ENCODE data around the gene CCDC158.
"Not testable (repeated sequence)": the region's sequence is repeated elsewhere in the genome, so short reads cannot be mapped to it uniquely, and the experiment has no call there.

The CCDC158 gene

GRCh38 chr4:76307660-76308014, 113.3 kb downstream of the CCDC158 start:
- DNase-seq, result no peak

GRCh38 chr4:76306882-76307659, 113.9 kb downstream of the CCDC158 start:
- no peak for DNase-seq

DNA sequence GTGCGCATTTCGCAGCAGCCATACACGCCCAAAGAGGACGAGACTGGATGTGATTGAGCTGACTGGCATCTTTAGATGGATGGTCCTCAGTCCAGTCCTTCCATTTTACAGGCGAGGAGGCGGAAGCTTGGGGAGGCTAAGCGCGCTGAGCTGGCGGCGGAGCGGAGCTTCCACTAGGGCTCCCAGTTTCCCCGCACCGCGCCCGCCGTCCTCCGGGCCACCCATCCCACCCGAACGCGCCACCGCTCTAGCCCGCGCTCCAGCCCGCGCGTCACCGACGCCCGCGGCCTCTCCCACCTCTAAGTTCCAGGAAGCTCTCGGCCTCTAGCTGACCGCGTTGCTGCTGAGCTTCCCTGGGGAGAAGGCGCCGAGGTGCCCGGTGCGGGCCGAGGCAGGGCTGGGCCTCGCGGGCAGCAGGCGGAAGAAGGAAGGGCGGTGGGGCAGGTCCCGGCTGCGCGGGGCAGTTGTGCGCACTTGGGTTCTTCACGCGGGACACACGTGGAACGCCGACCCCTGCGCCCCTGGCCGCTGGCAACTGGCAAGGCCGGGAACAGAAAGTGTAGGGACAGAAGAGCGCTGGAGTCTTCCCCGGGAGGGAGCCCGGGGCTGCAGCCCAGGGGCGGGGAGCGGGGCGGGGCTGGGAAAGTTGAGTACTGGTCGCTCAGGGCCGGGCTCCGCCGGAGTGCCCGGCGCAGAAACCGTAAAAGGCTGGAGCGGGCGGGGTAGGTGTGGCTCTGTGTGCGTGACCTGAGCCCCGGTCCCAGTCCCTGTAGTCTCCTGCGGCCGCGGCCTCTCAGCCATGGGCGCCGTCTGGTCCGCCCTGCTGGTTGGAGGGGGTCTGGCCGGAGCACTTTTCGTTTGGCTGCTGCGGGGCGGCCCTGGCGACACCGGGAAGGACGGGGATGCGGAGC, 114.7 kb downstream of the CCDC158 start, which contains the start of gene STBD1:
Gene STBD1 (plus strand): TSS at position 763 of the 911 bp plus-strand sequence. CDS start 37 bp downstream, at position 800.
- DNase-seq, result peak; percentile 2 to 3

- DNase-seq, result no peak
Measured at GRCh38 chr4:76305033-76305687, 115.8 kb downstream of the CCDC158 start.

DNA sequence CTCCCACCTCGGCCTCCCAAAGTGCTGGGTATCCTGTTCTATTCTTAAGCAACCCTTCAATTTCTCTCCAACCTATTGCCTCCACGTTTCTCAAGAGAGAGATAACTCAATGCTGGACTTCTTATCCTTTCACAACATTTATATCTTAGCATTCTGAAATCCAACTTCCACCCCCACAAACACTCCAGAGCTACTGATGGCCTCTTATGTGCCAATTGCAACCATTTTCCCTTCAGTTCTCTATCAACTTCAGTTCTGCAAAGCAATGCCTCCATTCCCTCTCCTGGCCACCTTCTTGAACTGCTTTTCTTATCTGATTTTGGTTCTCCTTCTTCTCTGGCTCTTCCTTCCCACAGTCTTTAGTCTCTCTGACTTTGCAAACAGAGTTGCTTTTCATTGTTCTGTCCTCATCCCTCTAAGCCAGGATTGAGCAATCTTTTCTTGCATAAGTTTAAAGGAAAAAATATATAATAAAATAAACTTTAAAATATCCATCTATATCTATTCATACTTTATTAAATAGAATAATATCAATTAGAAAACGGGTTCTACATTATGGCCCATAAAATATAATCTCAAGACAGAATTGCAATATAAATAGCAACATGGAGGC, 118.0 kb downstream of the CCDC158 start:
- no peak for DNase-seq

- no peak for DNase-seq
Measured at GRCh38 chr4:76301775-76302162, 119.2 kb downstream of the CCDC158 start.

- DNase-seq, result no peak
Measured at GRCh38 chr4:76301068-76301774, 119.7 kb downstream of the CCDC158 start.

DNA sequence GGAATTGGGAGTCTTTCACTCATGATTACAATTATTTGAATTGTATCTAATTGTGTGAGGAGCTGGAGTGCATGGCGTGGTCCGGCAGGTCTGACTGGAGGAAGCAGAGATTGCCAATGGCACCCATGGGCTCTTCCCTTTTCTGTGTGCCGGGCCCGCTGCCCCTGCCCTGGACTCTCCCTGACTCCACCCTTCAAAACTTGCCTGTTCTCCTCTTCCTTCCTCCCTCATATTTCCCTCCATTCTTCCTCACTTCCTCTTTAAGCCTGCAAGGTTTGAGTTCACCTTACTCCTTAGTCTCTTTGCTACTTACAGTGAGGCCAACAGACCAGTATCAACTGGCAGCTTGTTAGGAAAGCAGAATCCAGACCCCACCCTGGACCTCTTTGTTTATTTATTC, 120.9 kb downstream of the CCDC158 start:
- no peak for DNase-seq

GRCh38 chr4:76298227-76298626, 122.7 kb downstream of the CCDC158 start:
- no peak for DNase-seq

DNA sequence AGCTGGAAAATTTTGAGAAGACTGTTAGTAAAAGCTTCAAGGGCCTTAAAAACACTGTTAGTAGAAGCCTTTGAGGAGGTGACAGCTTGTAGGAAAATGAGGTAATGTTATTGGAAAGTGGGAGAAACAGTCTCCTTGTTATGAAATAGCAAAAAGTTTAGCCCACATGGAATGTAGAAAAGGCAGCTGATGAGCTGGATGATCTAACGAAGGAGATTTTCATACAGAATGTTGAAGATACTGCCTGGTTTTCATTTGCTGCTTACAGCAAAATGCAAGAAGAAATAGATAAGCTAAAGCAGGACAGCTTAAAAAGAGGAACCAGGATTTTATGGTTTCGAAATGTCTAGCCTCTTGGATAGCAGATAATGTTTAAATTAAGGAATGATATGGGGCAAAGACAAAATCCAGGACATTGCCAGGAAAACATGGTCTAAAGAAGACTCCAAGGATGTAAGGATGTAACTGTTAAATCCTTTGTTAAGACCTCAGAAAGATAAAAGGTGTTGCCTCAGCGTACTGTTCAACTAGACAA, 124.6 kb downstream of the CCDC158 start:
- no peak for DNase-seq

GRCh38 chr4:76293772-76294171, 127.2 kb downstream of the CCDC158 start:
- no peak for DNase-seq

DNA sequence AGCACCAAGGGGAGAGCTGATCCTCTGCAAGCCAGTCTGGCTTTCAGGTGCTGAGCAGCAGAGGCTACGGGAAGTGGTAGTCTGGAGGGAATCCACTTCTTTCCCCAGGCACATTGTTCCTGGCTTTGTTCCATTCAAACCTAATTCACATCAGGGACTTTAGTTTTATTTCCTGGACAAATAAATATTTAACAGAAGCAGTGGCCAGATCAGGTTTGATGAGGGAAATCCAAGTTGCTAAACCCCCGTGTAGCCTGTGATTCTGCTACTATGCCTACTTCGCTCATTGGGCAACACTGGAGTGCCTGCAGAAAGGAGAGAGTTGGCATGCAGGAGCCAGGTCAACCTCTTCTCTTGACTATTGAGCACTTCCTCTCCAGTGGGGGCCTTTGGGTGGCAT, 128.2 kb downstream of the CCDC158 start:
- DNase-seq, result no peak

DNA sequence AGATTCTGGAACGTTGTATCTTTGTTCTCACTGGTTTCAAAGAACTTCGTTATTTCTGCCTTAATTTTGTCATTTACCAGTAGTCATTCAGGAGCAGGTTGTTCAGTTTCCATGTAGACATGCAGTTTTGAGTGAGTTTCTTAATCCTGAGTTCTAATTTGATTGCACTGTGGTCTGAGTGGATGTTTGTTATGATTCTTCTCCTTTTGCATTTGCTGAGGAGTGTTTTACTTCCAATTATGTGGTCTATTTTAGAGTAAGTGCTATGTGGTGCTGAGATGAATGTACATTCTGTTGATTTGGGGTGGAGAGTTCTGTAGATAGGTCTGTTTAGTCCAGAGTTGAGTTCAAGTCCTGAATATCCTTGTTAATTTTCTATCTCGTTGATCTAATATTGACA, 133.1 kb downstream of the CCDC158 start:
- not testable (repeated sequence) for DNase-seq

- DNase-seq, result no peak
Measured at GRCh38 chr4:76283900-76284299, 137.0 kb downstream of the CCDC158 start.

- no peak for DNase-seq
Measured at GRCh38 chr4:76282941-76283689, 137.8 kb downstream of the CCDC158 start.

DNA sequence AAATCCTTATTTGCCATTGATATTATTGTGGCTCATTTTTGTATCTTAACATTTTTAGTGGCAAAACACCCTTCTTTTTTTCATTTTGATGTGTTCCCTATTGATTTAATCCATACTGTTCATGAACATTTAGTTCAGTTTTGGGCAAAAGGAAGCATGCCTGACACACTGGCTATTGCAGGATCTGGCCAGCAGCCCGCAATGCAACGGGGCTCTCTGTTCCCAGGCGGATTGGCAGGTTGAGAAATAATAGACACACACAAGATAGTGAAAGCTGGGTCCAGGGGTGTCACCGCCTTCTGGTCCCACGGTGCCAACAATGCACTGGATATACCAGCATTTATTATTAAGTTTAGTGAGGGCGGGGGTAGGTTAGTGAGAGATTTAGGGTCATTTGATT, 139.3 kb downstream of the CCDC158 start:
- DNase-seq, result not testable (repeated sequence)

DNA sequence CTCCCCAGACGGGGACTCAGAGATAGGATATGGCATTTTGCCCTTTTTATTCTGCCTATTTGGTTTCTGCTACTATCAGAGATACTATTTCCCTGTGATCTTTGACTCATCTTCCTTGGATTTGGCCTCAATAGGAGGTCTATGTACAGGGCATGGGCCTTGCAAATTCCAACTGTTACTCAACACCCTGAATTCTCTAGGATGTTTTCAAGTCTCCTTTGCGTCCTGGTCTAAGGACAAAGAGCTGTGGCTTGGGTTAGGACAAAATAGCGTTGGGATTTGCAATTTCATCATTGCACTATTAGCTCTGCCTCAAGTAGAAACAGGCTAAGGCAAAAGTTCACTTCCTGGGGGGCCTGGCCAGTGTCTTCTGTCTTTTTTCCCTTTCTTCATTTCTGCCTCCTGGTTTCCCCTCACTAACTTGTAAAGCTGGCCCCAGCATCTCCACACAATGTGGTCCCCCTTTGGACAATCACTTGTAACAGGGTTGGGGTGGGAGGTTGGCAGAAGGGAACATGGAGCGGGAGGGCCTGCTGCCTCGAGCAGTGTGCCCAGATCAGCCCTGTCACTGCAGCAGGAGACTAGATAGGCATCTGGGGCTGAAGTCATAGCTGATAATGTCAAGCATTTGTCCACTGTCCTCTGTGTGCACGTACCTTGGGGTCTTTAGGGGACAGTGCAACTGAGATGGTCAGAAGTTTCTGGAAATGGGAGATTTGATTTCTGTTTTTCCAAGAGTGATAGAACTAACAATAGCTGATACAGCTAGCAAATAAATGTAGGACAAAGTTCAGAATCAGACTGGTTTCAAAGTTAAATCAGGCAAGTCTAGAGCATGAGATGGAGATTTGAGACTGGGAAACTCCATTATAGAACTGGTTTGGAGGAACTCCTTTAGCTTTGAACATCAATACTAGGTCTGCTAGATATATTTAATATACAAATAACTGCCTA, 140.2 kb downstream of the CCDC158 start:
- DNase-seq, result no peak

- no peak for DNase-seq
Measured at GRCh38 chr4:76279462-76279861, 141.5 kb downstream of the CCDC158 start.

DNA sequence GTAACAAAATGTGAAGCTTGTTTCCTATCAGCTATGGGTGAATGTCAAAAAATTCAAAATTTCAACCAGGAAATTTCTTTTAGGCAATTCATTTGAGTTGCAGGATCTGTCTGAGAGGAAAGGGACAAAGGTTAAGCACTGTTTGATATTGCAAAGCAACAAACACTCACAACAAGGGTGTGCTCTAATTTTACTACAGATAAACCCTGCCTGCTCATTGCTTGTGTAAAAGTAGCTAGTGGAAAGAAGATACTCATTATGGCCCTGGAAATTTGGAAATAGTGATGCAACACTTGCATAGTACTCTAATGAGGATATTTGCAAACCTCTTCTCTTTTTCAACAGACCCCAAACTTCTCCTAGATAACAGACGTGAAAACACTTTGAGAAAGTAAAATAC, 142.4 kb downstream of the CCDC158 start:
- DNase-seq, result no peak

- no peak for DNase-seq
Measured at GRCh38 chr4:76277667-76278066, 143.3 kb downstream of the CCDC158 start.
